ENCODE measurements around the gene ASTN1.

ASTN1 gene

DNA sequence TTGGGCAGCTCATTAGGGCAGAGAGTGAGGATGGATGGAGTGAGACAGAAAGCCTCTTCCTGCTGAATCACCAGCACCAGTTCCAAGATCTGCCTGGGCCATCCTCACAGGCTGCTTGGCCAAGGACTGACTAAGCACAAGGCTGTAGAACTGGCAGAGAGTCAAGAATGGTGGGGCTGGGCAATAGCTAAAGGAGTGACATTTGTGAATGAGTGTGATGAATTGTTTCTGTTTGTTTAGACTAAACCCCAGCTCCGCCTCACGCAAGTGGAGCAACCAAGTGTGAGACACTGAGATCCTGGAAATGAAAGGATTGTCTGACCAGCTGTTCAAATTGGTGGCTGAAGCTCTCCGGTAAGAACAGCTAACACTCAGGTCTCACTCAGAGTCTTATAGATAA, 44.8 kb upstream of the ASTN1 start:
- POLR2A ChIA-PET: interaction anchor here (0.7 to 1.5 kb wide), 3 partner anchors 28 to 201 kb away, joined by 3 to 6 read pairs (median 4); no protein-coding TSS in a partner anchor
- CTCF ChIA-PET: interaction anchor here (0.6 to 1.4 kb wide), 4 partner anchors 18 to 311 kb away, joined by 3 to 8 read pairs (median 4); no protein-coding TSS in a partner anchor
- H3K36me3 ChIP-seq (ENCODE audit: control insufficient read depth in 2 of 2, insufficient read depth in 1 of 2, low read length in 2 of 2): no peaks in the 10 kb centered on the region
- peaks cover 16% of the 10 kb centered on the region for H3K4me1 ChIP-seq (ENCODE audit: control insufficient read depth, insufficient read depth, low read length)
- no peak overlapping the region for H3K27ac ChIP-seq (ENCODE audit: extremely low read depth, low read depth, low read length)
- no peaks in the 10 kb centered on the region for H3K9me3 ChIP-seq (ENCODE audit: control insufficient read depth, insufficient read depth, low read depth, low read length)
- H3K4me3 ChIP-seq (ENCODE audit: low read depth, low read length): no peak overlapping the region
- TF ChIP-seq ZNF366 (tag by site-specific recombination; conservative IDR thresholded peaks at IDR 0.05) (peak; percentile 53; the same call in 1 of the 2 replicates), ZBTB17 (tag by site-specific recombination; IDR thresholded peaks at IDR 0.05) (peak; percentile 94), ZNF133 (tag by site-specific recombination; IDR thresholded peaks at IDR 0.05) (no peak), ZNF140 (tag by site-specific recombination; IDR thresholded peaks at IDR 0.05) (no peak), ZNF76 (tag by site-specific recombination; IDR thresholded peaks at IDR 0.05; ENCODE audit: borderline replicate concordance, low read depth) (no peak), ZNF157 (tag by site-specific recombination; IDR thresholded peaks at IDR 0.05) (no peak), ZFHX2 (tag by site-specific recombination; conservative IDR thresholded peaks at IDR 0.05) (no peak), ZNF677 (tag by site-specific recombination; IDR thresholded peaks at IDR 0.05) (peak; percentile 94), ZNF521 (tag by site-specific recombination; IDR thresholded peaks at IDR 0.05) (no peak), SP7 (tag by site-specific recombination; IDR thresholded peaks at IDR 0.05) (peak; percentile 96), ZNF701 (tag by site-specific recombination; IDR thresholded peaks at IDR 0.05) (no peak), ZEB2 (tag by site-specific recombination; IDR thresholded peaks at IDR 0.05) (peak; percentile 91), ZNF114 (tag by site-specific recombination; IDR thresholded peaks at IDR 0.05) (no peak), SP3 (tag by site-specific recombination; IDR thresholded peaks at IDR 0.05) (no peak), ZNF132 (tag by site-specific recombination; IDR thresholded peaks at IDR 0.05; ENCODE audit: borderline replicate concordance) (no peak)
- TF ChIP-seq, protein P1, sequence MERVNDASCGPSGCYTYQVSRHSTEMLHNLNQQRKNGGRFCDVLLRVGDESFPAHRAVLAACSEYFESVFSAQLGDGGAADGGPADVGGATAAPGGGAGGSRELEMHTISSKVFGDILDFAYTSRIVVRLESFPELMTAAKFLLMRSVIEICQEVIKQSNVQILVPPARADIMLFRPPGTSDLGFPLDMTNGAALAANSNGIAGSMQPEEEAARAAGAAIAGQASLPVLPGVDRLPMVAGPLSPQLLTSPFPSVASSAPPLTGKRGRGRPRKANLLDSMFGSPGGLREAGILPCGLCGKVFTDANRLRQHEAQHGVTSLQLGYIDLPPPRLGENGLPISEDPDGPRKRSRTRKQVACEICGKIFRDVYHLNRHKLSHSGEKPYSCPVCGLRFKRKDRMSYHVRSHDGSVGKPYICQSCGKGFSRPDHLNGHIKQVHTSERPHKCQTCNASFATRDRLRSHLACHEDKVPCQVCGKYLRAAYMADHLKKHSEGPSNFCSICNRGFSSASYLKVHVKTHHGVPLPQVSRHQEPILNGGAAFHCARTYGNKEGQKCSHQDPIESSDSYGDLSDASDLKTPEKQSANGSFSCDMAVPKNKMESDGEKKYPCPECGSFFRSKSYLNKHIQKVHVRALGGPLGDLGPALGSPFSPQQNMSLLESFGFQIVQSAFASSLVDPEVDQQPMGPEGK (tag by site-specific recombination; IDR thresholded peaks at IDR 0.05): peak; percentile 85
- TF ChIP-seq, protein P2, sequence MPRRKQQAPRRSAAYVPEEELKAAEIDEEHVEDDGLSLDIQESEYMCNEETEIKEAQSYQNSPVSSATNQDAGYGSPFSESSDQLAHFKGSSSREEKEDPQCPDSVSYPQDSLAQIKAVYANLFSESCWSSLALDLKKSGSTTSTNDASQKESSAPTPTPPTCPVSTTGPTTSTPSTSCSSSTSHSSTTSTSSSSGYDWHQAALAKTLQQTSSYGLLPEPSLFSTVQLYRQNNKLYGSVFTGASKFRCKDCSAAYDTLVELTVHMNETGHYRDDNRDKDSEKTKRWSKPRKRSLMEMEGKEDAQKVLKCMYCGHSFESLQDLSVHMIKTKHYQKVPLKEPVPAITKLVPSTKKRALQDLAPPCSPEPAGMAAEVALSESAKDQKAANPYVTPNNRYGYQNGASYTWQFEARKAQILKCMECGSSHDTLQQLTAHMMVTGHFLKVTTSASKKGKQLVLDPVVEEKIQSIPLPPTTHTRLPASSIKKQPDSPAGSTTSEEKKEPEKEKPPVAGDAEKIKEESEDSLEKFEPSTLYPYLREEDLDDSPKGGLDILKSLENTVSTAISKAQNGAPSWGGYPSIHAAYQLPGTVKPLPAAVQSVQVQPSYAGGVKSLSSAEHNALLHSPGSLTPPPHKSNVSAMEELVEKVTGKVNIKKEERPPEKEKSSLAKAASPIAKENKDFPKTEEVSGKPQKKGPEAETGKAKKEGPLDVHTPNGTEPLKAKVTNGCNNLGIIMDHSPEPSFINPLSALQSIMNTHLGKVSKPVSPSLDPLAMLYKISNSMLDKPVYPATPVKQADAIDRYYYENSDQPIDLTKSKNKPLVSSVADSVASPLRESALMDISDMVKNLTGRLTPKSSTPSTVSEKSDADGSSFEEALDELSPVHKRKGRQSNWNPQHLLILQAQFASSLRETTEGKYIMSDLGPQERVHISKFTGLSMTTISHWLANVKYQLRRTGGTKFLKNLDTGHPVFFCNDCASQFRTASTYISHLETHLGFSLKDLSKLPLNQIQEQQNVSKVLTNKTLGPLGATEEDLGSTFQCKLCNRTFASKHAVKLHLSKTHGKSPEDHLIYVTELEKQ (tag by site-specific recombination; IDR thresholded peaks at IDR 0.05; ENCODE audit: borderline replicate concordance): peak; percentile 97
- TF ChIP-seq, protein P3, sequence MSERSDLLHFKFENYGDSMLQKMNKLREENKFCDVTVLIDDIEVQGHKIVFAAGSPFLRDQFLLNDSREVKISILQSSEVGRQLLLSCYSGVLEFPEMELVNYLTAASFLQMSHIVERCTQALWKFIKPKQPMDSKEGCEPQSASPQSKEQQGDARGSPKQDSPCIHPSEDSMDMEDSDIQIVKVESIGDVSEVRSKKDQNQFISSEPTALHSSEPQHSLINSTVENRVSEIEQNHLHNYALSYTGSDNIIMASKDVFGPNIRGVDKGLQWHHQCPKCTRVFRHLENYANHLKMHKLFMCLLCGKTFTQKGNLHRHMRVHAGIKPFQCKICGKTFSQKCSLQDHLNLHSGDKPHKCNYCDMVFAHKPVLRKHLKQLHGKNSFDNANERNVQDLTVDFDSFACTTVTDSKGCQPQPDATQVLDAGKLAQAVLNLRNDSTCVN (tag by site-specific recombination; optimal IDR thresholded peaks at IDR 0.05): no peak
- TF ChIP-seq, protein P4, sequence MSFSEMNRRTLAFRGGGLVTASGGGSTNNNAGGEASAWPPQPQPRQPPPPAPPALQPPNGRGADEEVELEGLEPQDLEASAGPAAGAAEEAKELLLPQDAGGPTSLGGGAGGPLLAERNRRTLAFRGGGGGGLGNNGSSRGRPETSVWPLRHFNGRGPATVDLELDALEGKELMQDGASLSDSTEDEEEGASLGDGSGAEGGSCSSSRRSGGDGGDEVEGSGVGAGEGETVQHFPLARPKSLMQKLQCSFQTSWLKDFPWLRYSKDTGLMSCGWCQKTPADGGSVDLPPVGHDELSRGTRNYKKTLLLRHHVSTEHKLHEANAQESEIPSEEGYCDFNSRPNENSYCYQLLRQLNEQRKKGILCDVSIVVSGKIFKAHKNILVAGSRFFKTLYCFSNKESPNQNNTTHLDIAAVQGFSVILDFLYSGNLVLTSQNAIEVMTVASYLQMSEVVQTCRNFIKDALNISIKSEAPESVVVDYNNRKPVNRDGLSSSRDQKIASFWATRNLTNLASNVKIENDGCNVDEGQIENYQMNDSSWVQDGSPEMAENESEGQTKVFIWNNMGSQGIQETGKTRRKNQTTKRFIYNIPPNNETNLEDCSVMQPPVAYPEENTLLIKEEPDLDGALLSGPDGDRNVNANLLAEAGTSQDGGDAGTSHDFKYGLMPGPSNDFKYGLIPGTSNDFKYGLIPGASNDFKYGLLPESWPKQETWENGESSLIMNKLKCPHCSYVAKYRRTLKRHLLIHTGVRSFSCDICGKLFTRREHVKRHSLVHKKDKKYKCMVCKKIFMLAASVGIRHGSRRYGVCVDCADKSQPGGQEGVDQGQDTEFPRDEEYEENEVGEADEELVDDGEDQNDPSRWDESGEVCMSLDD (tag by site-specific recombination; IDR thresholded peaks at IDR 0.05): no peak
- TF ChIP-seq, protein P5, sequence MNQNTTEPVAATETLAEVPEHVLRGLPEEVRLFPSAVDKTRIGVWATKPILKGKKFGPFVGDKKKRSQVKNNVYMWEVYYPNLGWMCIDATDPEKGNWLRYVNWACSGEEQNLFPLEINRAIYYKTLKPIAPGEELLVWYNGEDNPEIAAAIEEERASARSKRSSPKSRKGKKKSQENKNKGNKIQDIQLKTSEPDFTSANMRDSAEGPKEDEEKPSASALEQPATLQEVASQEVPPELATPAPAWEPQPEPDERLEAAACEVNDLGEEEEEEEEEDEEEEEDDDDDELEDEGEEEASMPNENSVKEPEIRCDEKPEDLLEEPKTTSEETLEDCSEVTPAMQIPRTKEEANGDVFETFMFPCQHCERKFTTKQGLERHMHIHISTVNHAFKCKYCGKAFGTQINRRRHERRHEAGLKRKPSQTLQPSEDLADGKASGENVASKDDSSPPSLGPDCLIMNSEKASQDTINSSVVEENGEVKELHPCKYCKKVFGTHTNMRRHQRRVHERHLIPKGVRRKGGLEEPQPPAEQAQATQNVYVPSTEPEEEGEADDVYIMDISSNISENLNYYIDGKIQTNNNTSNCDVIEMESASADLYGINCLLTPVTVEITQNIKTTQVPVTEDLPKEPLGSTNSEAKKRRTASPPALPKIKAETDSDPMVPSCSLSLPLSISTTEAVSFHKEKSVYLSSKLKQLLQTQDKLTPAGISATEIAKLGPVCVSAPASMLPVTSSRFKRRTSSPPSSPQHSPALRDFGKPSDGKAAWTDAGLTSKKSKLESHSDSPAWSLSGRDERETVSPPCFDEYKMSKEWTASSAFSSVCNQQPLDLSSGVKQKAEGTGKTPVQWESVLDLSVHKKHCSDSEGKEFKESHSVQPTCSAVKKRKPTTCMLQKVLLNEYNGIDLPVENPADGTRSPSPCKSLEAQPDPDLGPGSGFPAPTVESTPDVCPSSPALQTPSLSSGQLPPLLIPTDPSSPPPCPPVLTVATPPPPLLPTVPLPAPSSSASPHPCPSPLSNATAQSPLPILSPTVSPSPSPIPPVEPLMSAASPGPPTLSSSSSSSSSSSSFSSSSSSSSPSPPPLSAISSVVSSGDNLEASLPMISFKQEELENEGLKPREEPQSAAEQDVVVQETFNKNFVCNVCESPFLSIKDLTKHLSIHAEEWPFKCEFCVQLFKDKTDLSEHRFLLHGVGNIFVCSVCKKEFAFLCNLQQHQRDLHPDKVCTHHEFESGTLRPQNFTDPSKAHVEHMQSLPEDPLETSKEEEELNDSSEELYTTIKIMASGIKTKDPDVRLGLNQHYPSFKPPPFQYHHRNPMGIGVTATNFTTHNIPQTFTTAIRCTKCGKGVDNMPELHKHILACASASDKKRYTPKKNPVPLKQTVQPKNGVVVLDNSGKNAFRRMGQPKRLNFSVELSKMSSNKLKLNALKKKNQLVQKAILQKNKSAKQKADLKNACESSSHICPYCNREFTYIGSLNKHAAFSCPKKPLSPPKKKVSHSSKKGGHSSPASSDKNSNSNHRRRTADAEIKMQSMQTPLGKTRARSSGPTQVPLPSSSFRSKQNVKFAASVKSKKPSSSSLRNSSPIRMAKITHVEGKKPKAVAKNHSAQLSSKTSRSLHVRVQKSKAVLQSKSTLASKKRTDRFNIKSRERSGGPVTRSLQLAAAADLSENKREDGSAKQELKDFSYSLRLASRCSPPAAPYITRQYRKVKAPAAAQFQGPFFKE (tag by site-specific recombination; IDR thresholded peaks at IDR 0.05; ENCODE audit: borderline replicate concordance): no peak
- TF ChIP-seq, protein P6, sequence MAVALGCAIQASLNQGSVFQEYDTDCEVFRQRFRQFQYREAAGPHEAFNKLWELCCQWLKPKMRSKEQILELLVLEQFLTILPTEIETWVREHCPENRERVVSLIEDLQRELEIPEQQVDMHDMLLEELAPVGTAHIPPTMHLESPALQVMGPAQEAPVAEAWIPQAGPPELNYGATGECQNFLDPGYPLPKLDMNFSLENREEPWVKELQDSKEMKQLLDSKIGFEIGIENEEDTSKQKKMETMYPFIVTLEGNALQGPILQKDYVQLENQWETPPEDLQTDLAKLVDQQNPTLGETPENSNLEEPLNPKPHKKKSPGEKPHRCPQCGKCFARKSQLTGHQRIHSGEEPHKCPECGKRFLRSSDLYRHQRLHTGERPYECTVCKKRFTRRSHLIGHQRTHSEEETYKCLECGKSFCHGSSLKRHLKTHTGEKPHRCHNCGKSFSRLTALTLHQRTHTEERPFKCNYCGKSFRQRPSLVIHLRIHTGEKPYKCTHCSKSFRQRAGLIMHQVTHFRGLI (tag by site-specific recombination; IDR thresholded peaks at IDR 0.05): peak; percentile 90
